HCT116 (cell line): ENCODE measurements around the gene DOCK2. TPM values are rescaled to one million over a fixed set of nuclear protein-coding genes. Genes with fewer than 3 reads are reported as not detected.

ENCODE experiments used
- ATAC-seq: fragments of 200-7000 bp; cut with Tn5 transposase; 2 replicates; pipeline ENCODE4 v1.9.1; 2020; ENCODE audit warnings: mild to moderate bottlenecking, moderate library complexity
- BruUV-seq: library from RNA; stranded (reverse); fragments of 400-500 nt; replicated peaks from 2 replicates; lab custom pipeline; 2021; lab: Mats Ljungman, UMichigan
- CTCF ChIA-PET: fragments of 300-600 bp; sonication (Branson Sonifier 250); formaldehyde crosslinking; loops from one replicate; lab custom pipeline; 2021; ENCODE audit warnings: antibody characterized with exemption; lab: Charles Lee
- POLR2A ChIA-PET: fragments of 300-600, 350-600 bp; sonication (Branson Sonifier 250); formaldehyde crosslinking; loops from one replicate; lab custom pipeline; 2021; ENCODE audit warnings: antibody characterized with exemption; lab: Charles Lee
- RAD21 ChIA-PET, 2 experiments: fragments of 300-600 bp; sonication (Branson Sonifier 250); formaldehyde crosslinking; loops; one replicate each; lab custom pipeline; 2023; ENCODE audit warnings: low total read pairs in 2 of 2; ENCODE audit not compliant: uncharacterized antibody in 2 of 2, unreplicated experiment in 2 of 2, low non-redundant PET in 1 of 2; lab: Charles Lee
- DNase-seq: peaks from one replicate; pipeline ENCODE4 v3.0.0-alpha.2; 2010; ENCODE audit warnings: low read depth, low spot score
- H2AFZ ChIP-seq: fragments of 200-600 bp; shearing (Covaris generic), sonication (generic); 2 replicates; pipeline ENCODE4 v1.6.1; 2017; ENCODE audit warnings: low read depth, mixed run types, mixed read lengths, antibody characterized with exemption, low read length; ENCODE audit not compliant: poor library complexity, severe bottlenecking
- H3K27ac ChIP-seq: 2 replicates; pipeline ENCODE4 v1.5.1; 2012; ENCODE audit warnings: low read depth, low read length
- H3K27me3 ChIP-seq: fragments of 200-600 bp; sonication (generic); 2 replicates; pipeline ENCODE4 v1.6.1; 2016; ENCODE audit warnings: mixed run types, low read length, mixed read lengths; ENCODE audit not compliant: insufficient read depth
- H3K36me3 ChIP-seq, 2 experiments: fragments of 200-500 bp in 1 of 2; fragments of 200-600 bp in 1 of 2; sonication (Bioruptor generic) in 1 of 2; sonication (generic) in 1 of 2; 2 replicates each; pipeline versions ENCODE4 v1.5.1 to v1.6.1; 2014 to 2016; ENCODE audit warnings: low read length in 2 of 2, inconsistent platforms in 1 of 2, mixed read lengths in 1 of 2, mixed run types in 1 of 2; ENCODE audit not compliant: insufficient read depth in 2 of 2, control insufficient read depth in 1 of 2
- H3K4me1 ChIP-seq, 2 experiments: fragments of 200-600 bp in 1 of 2; sonication (generic) in 1 of 2; 2 replicates each; pipeline versions ENCODE4 v1.5.1 to v1.6.1; 2012 to 2017; ENCODE audit warnings: low read length in 2 of 2, inconsistent platforms in 1 of 2, mild to moderate bottlenecking in 1 of 2, mixed read lengths in 1 of 2, mixed run types in 1 of 2, moderate library complexity in 1 of 2; ENCODE audit not compliant: insufficient read depth in 2 of 2, control insufficient read depth in 1 of 2
- H3K4me2 ChIP-seq: fragments of 200-600 bp; sonication (generic); 2 replicates; pipeline ENCODE4 v1.6.1; 2017; ENCODE audit warnings: mixed run types, low read length, mixed read lengths
- H3K4me3 ChIP-seq, 2 experiments: fragments of 200-600 bp in 1 of 2; sonication (generic) in 1 of 2; replicated peaks in 1 of 2; 2 replicates each; pipeline ENCODE4 v1.5.1; 2011 to 2016; ENCODE audit warnings: low read length in 2 of 2, control low read depth in 1 of 2, low read depth in 1 of 2, mild to moderate bottlenecking in 1 of 2, mixed read lengths in 1 of 2, mixed run types in 1 of 2
- H3K79me2 ChIP-seq: fragments of 200-600 bp; sonication (generic); 2 replicates; pipeline ENCODE4 v1.6.1; 2017; ENCODE audit warnings: mild to moderate bottlenecking, mixed run types, low read length, moderate library complexity, mixed read lengths; ENCODE audit not compliant: insufficient read depth
- H3K9ac ChIP-seq: fragments of 200-600 bp; sonication (generic); 2 replicates; pipeline ENCODE4 v1.6.1; 2016; ENCODE audit warnings: low read length, mixed read lengths
- H3K9me2 ChIP-seq: fragments of 200-600 bp; sonication (generic), shearing (Covaris generic); 2 replicates; pipeline ENCODE4 v1.6.1; 2017; ENCODE audit warnings: mixed run types, mild to moderate bottlenecking, moderate library complexity; ENCODE audit not compliant: insufficient read depth
- H3K9me3 ChIP-seq, 2 experiments: fragments of 200-500 bp in 1 of 2; fragments of 200-600 bp in 1 of 2; sonication (Bioruptor generic) in 1 of 2; sonication (generic) in 1 of 2; 2 replicates each; pipeline ENCODE4 v1.6.1; 2014 to 2017; ENCODE audit warnings: low read length in 2 of 2, mixed read lengths in 2 of 2, inconsistent platforms in 1 of 2, low read depth in 1 of 2, mild to moderate bottlenecking in 1 of 2, mixed run types in 1 of 2, moderate library complexity in 1 of 2; ENCODE audit not compliant: control insufficient read depth in 1 of 2, insufficient read depth in 1 of 2
- H4K20me1 ChIP-seq: fragments of 200-600 bp; sonication (generic), shearing (Covaris generic); 2 replicates; pipeline ENCODE4 v1.6.1; 2017; ENCODE audit warnings: mixed run types, mild to moderate bottlenecking, moderate library complexity; ENCODE audit not compliant: insufficient read depth
- CBX3 ChIP-seq: IDR thresholded peaks from 2 replicates; pipeline ENCODE4 v1.6.1; 2012; ENCODE audit warnings: low read depth
- EZH2 ChIP-seq: fragments of 200-600 bp; sonication (generic); IDR thresholded peaks from 2 replicates; pipeline ENCODE4 v1.6.1; 2017; ENCODE audit warnings: antibody characterized with exemption, mixed run types
- FOSL1 ChIP-seq: IDR thresholded peaks from 2 replicates; pipeline ENCODE4 v1.6.1; 2012; ENCODE audit warnings: low read depth
- MAX ChIP-seq: IDR thresholded peaks from 2 replicates; pipeline ENCODE4 v1.6.1; 2012
- RAD21 ChIP-seq: IDR thresholded peaks from 2 replicates; pipeline ENCODE4 v1.6.1; 2012; ENCODE audit warnings: low read depth, mild to moderate bottlenecking
- SIN3A ChIP-seq: IDR thresholded peaks from 2 replicates; pipeline ENCODE4 v1.6.1; 2012; ENCODE audit warnings: low read depth
- YY1 ChIP-seq: IDR thresholded peaks from 2 replicates; pipeline ENCODE4 v1.6.1; 2011; ENCODE audit warnings: low read length, low read depth, moderate library complexity, mild to moderate bottlenecking; ENCODE audit not compliant: insufficient replicate concordance; ENCODE audit errors: extremely low read depth
- ZBTB33 ChIP-seq: IDR thresholded peaks from 2 replicates; pipeline ENCODE4 v1.6.1; 2011; ENCODE audit warnings: mild to moderate bottlenecking, low read length, moderate library complexity; ENCODE audit not compliant: insufficient replicate concordance; ENCODE audit errors: extremely low read depth
- intact Hi-C: fragments of 100-400 bp; cut with micrococcal nuclease; formaldehyde crosslinking; loops from 2 replicates; pipeline ENCODE4 v1.10.0; 2022
- total RNA-seq: library from RNA; stranded (reverse); gene quantifications from one replicate; pipeline ENCODE4 v1.2.1, GENCODE V29; 2021; ENCODE audit not compliant: unreplicated experiment

DOCK2 gene
- total RNA-seq, 1 experiment from 2014 or later: 0.89 TPM

GRCh38 chr5:169777159-169777558 is 140.1 kb downstream of the DOCK2 start:
- TF ChIP-seq FOSL1: no peak
- TF ChIP-seq CBX3: no peak
- no peak for TF ChIP-seq ZBTB33
- no peak for TF ChIP-seq SIN3A
- no peak for TF ChIP-seq RAD21
- TF ChIP-seq YY1: no peak
- no peak for TF ChIP-seq EZH2
- TF ChIP-seq MAX: no peak
- H3K79me2 ChIP-seq: no peaks in the 10 kb centered on the region
- RAD21 ChIA-PET: no interaction called here
- POLR2A ChIA-PET: no interaction called here
- CTCF ChIA-PET: no interaction called here
- H3K27me3 ChIP-seq: peaks cover 48% of the 10 kb centered on the region
- ATAC-seq (no peak), DNase-seq (no peak)
- BruUV-seq: no TSS peak
- no peaks in the 10 kb centered on the region for H3K9me3 ChIP-seq
- H4K20me1 ChIP-seq: no peaks in the 10 kb centered on the region
- intact Hi-C loops: no loop called here
- no peaks in the 10 kb centered on the region for H3K36me3 ChIP-seq
- H3K9me2 ChIP-seq: no peaks in the 10 kb centered on the region
- no peak overlapping the region for H3K9ac ChIP-seq
- no peak overlapping the region for H3K4me2 ChIP-seq
- H2AFZ ChIP-seq: no peak overlapping the region
- H3K27ac ChIP-seq: no peak overlapping the region
- H3K4me1 ChIP-seq: no peaks in the 10 kb centered on the region
- no peak overlapping the region for H3K4me3 ChIP-seq
